HG02571 (cell line): ENCODE measurements around the gene PDE8A.
"Not testable (repeated sequence)": the region's sequence is repeated elsewhere in the genome, so short reads cannot be mapped to it uniquely, and the experiment has no call there.

ENCODE experiments used
- ATAC-seq: cut with Tn5 transposase; IDR thresholded peaks from one replicate; pipeline ENCODE4 v1.9.1; 2021; ENCODE audit warnings: mild to moderate bottlenecking, moderate library complexity; ENCODE audit not compliant: unreplicated experiment

Gene PDE8A

DNA sequence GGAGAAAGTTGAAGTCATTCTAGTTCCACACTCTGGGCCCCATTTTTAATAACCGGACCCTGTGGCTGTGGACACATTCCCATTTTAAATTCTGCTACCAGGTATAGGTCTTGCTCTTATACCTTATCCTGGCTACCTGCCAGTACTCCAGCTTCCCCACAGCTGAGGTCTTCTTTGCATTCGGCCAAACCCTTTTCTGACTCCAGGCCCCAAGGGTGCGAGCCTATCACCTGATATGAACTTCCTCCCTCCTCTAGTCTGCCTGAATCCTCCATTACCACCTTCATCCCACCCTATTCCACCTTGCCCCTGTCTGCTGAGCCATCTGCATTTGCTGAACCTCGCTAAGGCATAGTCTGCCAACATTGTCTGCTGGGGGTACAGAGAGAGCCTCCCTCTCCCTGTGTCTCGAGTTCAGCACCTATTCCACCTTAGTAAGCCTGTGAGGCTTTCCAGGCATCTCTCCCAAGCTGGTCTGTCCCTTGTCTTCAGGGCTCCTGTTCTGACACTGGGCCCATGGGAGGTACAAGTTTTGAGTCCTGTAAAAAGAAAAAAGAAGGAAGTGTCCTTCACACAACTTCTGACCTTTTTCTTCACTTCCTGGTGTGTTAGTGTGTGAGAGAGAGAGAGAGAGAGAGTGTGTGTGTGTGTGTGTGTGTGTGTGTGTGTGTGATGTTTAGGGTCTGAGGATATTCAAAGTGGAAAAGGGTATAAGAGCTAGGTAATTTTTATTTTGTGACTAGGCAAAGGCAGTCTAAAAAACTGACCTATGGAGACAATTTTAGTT is 27.0 kb downstream of the PDE8A start:
- no peak for ATAC-seq

DNA sequence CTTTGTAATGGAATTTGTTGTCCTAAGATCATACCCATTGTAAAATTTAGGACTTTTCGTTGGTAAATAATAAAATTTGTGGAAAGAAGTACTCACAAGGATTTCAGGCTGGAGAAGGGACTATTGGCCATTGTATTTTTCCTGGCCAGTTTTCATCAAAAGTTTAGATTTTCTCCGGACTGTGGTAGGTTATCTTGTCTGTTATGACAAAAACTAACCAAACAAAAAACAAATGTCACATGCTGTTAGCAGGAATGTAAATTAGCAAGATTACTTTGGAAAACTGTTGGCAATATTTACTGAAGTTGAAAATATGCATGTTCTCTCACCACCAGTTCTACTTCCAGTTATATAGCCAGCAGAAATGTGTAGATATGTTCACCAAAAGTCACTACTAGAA is 27.8 kb downstream of the PDE8A start:
- ATAC-seq, result no peak

DNA sequence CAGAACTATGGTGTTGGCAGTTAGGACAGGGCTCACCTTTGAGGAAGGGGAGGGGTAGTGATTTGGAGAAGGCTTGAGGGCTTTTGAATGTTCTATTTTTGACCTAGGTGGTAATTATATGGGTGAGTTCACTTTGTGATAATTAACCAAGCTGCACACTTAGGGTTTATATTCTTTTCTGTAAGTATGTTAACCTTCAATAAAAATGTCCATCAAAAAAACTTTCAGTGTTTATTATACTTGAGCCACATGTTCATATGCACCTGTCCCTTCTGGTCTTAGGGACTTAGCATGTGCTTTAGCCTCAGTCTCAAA is 28.4 kb downstream of the PDE8A start:
- no peak for ATAC-seq

DNA sequence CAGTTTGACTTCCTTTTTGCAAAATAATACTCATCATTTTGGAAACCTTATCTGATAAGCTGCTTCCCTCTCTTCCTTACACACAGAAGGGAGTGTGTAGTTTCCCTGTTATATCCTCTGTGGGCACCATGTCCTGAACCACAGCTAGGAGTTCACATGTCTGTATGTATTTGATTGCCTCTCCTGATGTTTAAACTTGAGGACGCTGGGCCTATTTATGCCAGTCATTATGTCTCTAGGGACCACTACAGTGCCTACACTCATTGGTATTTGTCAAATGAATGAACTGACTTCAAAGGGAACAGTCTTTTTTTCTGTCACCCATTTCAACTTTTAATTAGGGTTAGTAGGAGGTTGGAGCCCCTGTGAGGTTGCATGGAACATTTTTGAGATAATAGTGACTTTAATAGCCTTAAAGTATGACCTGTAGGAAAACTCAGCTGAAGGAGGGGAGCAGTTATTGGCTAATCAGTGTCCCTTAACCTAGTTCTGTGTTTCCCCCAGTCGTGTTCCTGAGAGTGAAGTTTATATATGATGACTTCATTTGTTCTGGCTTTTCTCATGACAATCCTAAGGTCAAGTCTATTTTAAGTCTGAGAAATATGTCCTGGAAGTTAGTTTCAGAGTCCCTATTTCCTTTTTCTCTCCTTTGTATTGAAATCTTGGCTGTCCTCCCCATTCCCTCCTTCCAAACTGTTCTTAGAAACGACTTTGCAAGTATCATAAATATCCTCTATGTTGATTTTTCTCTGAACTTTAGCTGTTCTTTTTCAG is 28.9 kb downstream of the PDE8A start:
- ATAC-seq, result no peak

DNA sequence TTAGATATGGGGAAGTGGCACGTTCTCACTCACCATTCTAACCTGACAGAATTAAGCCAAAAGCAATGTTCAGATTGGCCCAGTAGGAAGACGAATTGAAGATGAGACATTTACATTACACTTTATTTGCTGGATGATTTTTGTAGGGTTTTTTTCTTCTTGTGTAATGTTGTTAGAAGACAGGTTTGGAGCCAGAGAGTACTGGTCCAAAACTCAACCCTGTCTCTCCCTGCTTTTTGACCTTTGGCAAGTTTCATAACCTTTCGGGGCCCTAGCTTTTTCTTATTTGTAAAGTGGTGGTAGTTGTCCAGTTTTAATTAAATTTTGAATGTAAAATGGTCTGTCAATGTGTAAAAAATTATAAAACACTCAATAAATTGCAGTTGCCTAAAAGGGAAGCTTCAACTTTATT is 29.5 kb downstream of the PDE8A start:
- no peak for ATAC-seq

DNA sequence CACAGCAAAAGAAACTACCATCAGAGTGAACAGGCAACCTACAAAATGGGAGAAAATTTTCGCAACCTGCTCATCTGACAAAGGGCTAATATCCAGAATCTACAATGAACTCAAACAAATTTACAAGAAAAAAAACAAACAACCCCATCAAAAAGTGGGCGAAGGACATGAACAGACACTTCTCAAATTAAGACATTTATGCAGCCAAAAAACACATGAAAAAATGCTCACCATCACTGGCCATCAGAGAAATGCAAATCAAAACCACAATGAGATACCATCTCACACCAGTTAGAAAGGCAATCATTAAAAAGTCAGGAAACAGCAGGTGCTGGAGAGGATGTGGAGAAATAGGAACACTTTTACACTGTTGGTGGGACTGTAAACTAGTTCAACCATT is 30.1 kb downstream of the PDE8A start:
- not testable (repeated sequence) for ATAC-seq

DNA sequence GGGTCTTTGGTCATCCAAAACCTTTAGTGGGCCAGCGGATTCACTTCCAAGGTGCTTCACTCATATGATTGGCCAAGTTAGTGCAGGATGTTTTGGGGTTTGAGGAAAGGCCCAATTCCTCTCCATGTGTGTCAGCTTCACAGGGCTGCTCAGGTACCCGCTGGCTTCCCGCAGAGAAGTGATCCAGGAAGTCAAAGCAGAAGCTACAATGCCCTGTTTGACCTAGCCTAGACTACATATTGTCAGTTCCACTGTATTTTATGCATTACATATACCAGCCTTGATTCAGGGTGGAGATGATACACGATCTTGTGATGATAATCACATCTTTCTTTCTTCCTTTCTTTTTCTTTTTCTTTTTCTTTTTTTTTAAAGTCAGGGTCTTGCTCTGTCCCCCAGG is 32.1 kb downstream of the PDE8A start:
- no peak for ATAC-seq

DNA sequence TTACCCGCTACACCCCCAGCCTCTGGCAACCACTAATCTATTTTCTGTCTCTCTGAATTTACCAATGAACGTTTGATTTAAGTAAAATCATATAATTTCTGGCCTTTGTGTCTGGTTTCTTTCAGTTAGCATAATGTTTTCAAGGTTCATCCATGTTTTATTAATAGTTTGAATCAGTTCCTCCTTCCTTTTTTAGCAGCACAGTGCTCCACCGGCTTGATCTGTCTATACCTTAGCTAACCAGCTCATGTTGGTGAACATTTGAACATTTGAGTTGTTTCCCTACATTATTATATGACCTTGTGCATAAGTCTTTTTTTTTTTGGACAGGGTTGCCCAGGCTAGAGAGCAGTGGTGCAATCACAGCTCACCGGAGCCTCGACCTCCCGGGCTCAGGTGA is 33.3 kb downstream of the PDE8A start:
- ATAC-seq, result no peak

DNA sequence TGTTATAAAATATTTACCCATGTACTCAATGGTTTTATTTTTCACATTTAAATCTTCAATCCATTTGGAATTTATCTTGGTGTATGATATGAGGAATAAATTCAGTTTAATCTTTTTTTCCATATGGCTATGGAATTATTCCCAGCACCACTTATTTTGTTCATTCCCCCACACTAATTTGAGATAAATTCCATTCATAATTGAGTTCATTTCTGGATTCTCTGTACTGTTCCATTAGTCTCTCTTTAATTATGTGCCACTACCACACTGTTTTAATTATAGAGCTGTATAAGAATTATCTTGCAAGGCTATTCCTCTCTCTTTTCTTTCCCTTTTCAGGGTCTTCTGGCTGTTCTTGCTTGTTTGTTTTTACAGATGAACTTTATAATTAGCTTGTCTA is 34.6 kb downstream of the PDE8A start:
- ATAC-seq, result no peak

DNA sequence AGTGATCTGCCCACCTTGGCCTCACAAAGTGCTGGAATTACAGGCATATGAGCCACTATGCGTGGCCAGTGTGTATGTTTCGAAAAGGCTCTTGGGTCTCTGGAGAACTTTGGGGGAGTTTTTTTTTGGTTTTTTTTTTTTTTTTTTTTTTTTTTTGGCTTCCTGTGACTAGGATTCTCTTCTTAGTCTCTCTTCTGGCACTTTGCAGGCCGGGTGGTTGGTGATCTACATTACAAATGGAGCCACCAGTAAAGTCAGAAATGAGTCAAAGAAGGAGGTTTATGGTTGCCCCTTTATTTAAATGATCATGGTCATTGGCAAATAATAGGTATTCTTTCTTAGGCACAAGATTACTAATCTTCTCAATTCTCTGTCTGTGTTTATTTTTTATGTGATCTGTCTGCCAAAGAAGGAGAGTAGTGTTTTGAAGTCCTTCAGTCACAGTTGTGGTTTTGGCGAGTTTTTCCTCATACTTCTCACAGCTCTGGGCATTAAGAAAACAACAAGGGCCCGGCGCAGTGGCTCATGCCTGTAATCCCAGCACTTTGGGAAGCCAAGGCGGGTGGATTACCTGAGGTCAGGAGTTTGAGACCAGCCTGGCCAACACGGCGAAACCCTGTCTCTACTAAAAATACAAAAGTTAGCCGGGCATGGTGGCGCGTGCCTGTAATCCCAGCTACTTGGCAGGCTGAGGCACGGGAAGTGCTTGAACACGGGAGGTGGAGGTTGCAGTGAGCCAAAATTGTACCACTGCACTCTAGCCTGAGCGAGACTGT is 38.3 kb downstream of the PDE8A start:
- no peak for ATAC-seq

DNA sequence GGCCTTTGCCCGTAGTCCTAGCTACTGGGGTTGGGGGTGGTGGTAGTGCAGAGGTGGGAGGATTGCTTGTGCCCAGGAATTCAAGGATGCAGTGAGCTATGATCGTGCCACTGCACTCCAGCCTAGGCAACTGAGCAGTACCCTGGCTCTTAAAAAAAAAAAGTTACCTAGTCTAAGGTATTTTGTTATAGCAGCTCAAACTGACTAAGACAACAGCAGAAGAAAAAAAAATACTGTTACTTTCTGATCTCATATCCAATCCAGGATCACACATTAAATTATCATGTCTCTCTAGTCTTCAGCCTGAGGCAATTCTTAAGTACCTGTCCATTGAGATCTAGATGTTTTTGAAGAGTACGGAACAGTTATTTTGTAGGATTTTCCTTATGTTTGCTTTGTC is 39.8 kb downstream of the PDE8A start:
- no peak for ATAC-seq

DNA sequence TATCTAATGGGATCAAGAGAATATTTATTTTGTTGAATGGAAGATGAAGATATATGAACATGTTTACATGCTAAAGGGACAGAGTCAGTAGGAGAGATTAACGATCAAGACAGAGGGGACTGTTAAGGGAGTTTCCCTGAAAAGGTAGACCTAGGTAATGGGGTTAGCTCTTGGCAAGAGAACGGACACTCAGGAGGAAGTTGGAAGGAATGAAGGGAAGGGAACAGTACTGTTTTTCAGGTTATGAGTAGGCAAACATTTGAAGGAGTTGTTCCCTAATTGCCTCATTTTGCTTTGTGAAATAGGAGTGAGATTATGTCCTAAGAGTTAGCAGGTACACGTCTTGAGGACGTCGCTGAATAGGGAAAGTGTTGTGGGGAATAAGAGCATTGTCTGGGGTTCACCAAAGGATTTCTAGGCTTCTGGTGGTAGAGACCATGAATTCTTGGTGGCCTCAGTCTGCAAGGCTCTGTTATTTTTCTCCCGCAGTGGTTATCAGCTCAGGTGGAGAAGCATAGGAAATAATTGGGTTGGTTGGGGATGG is 41.3 kb downstream of the PDE8A start:
- no peak for ATAC-seq

DNA sequence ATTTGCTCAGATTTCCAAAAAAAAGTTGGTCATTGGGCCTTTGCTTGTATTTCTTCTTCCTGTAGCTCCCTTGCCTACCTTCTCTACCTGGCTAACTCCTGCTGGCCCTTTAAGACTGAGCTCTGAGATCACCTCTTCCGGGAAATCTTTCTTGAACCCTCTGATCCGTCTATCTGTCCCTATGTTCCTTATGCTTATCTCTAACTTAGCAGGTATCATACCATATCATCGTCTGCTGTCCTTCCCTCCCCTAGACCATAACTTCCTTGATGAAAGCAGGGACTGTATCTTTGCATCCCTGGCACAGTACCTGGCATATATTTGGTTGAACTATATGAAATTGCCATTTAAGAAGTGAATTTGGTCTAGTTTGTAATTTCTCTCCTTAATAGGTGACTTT is 42.3 kb downstream of the PDE8A start:
- no peak for ATAC-seq

DNA sequence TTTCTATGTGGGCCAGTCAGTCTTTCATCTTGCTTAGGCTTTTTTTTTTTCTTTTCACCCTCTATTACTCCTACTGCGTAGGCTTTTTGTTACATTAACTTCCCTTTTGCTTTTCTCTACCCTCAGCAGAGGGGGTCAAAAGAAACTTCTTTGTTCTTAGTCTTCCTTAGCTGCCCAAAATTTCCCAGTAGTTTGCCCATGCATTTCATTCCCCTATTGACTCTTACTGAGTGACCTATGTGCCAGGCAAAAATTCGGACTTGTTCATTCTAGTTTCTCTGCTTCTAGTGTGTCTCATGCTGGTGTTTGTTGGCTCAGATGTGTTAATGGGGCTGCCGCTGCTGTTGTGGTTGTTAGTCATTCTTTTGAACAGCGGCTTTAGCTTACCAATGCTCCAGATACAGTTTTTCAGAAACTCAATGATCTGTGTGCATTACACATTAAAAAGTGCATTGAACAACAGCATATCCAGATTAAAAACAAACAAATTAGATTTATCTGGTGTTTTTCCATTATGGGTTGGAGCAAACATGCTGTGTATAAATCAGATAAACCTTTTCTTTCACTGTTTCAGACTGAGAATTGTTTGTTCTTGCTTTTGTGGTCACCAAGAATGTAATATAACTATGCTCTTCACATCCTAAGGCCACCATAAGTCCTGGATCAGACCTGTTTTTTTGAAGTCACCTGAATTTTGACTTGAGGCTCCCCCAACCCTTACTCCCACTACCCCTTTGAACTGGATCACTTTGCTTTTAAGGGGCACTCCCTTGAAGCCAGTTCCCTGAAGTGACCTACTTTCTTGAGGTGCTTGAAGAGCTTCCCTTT is 43.1 kb downstream of the PDE8A start:
- no peak for ATAC-seq

DNA sequence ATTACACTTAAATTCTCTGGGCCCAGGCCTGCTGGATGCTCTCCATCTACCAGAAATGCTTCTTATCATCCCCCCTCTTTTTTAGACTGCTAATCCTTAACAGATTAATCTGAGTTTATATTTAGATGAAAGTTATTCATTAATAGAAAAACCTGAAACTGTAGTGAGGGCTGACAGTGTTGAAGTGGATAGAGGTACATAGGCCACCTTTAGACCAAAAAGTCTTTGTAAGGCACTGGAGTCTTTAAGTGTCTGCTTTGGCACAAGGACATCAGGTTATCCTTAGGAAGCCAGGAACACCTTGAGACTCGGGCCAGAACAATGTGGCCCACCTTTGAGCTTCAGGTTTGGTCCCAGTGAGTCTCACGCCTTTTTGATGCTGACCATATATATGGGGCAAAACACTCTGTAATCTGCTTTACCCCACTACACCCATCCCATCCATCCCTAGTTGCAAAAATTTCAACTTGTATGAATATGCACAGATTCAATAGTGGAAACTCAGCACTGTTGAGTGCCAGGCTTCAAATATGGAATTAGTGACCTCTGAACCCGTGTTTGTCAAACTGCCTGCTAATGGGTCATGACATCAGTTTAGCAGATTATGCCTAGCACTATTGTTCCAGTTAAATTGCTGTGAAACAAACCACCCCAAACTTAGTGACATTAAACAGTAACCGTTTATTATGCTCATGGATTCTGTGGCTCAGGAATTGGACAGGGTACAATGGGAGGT is 44.0 kb downstream of the PDE8A start:
- no peak for ATAC-seq

DNA sequence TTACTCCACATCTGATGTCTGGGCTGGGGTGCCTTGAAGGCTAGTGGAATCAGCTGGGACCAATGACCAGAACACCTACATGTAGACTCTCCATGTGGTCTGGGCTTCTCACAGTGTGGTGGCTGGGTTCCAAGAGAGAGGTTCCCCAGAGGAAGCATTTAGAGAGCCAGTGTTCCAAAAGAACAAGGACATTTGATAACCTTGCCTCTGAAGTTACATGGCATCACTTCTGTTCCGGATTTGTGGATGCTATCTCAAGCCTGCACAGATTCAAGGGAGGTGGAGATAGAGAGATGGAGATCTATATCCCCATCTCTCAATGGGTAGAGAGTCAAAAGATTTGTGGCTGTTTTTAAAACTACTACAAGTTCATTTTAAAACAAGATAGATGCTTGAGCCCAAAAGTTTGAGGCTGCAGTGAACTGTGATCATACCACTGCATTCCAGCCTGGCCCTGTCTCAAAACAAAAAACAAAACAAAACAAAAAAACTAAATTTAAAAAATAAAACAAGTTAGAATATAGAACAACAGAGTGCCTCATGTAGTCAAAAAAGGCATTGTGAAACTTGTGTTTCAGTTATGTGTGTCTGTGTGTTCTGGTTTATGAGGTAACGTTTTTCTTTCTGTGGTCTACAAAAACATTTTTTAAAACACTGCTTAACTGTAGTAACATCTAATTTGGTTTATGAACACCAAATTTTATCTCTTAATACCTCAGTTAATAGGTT is 44.8 kb downstream of the PDE8A start:
- ATAC-seq, result no peak

DNA sequence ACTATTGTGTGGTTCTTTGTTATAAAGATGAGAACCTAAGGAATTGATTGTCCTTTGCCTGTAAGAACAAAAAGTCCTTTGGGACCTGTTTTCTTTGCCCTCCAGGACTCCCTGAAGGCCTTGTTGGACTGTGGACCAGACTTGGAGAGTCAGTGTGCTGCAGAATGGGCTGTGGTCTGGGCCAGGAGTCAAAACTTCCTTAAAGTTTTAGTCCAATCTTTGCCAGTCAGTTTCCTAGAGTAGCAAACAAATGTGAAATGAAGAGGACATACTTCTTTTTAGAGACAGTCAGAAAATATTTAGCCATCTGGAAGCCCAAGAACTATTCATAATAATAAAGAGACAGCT is 45.4 kb downstream of the PDE8A start:
- no peak for ATAC-seq

DNA sequence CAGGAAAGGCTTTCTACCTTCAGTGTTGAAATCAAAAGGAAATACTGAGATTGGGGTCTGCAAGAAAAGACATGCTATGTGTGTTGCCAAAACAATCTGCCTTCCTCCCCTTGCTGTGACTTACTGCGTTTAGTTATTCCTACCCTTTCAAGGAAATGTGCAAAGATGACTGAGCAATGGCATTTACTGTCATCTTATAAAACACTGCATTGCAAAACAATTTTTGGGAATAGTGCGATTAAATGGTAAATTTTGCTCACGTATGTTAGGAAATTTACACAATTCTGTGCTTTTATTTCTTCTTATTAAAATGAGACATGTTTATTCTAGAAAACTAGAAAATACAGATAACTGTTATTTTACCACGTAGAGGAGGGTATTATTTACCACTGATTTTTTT is 45.8 kb downstream of the PDE8A start:
- ATAC-seq, result no peak

DNA sequence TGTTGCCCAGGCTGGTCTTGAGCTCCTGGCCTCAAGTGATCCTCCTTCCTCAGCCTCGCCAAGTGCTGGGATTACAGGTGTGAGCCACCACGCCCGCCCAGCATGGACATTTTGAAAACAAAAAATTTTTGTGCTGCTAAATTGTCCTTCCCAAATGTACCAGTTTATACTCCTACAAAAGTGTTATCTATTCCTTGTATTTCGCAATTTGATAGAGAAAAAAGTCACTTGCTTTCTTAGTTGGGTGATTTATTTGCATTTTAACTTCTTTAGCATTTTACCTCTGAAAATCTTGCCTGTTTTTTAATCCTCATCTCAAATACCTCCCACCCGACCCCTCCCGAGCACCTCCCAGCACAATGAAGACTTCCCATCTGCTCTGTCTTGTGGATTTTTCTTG is 46.8 kb downstream of the PDE8A start:
- no peak for ATAC-seq

DNA sequence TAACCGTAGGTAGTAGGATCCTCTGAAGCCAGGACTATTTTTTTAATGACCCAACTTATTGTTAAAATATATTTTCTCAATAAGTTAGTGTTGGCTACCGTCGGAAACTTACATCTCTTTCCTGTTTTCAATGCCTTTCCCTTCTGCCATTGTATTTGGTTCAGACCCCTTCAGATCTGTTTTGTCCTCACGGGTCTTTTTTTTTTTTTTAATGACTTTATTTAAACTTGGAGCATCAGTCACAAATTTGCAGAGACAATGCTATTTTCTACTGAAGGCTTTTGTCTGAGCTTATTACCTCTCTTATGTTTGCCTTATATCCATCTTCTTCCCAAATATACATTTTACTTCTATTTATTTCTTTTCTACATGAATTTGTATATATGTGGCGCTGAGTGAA is 47.6 kb downstream of the PDE8A start:
- ATAC-seq, result no peak
